ENCODE measurements around the gene SH3GL3.

DNA sequence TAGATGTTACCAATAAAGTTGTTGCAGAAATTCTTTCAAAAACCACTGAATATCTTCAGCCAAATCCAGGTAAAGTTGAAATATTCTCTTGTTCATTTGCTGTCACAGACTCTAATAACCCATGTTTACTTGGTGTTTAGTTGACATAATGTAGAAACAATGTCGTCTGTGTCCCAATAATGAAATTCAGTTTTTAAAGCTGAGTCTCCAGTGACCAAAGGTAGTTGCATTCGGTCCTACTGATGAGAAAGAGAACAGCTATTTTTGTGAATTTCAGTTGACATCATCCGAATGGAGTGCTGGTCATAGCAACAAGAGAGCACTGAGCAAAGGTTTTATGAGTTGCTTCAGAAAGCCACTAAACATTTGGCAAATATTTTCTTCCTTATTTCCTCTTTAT lies 118.0 kb downstream of the SH3GL3 start:
- TF ChIP-seq, protein P1, sequence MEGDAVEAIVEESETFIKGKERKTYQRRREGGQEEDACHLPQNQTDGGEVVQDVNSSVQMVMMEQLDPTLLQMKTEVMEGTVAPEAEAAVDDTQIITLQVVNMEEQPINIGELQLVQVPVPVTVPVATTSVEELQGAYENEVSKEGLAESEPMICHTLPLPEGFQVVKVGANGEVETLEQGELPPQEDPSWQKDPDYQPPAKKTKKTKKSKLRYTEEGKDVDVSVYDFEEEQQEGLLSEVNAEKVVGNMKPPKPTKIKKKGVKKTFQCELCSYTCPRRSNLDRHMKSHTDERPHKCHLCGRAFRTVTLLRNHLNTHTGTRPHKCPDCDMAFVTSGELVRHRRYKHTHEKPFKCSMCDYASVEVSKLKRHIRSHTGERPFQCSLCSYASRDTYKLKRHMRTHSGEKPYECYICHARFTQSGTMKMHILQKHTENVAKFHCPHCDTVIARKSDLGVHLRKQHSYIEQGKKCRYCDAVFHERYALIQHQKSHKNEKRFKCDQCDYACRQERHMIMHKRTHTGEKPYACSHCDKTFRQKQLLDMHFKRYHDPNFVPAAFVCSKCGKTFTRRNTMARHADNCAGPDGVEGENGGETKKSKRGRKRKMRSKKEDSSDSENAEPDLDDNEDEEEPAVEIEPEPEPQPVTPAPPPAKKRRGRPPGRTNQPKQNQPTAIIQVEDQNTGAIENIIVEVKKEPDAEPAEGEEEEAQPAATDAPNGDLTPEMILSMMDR (conservative IDR thresholded peaks at IDR 0.05; ENCODE audit: low read length): no peak
- TF ChIP-seq EZH2phosphoT487 (IDR thresholded peaks at IDR 0.05; ENCODE audit: borderline replicate concordance): no peak

All from Loucy (cell line).